Erythroblast (primary cell): ENCODE data around the gene LEFTY1.
A peak's percentile ranks its signal among the peaks of the same experiment; 100 is the strongest.

Experiments
- DNase-seq, 2 experiments: peaks; one replicate each; lab custom pipeline; 2025; lab: John Stamatoyannopoulos, UW
- GATA1 ChIP-seq: IDR thresholded peaks from 2 replicates; pipeline ENCODE4 v1.6.1; 2011; ENCODE audit warnings: low read depth, mild to moderate bottlenecking, control low read depth, low read length, moderate library complexity
- POLR2A ChIP-seq: IDR thresholded peaks from 2 replicates; pipeline ENCODE4 v1.6.1; 2011; ENCODE audit warnings: mild to moderate bottlenecking, low read length

LEFTY1 gene

DNA sequence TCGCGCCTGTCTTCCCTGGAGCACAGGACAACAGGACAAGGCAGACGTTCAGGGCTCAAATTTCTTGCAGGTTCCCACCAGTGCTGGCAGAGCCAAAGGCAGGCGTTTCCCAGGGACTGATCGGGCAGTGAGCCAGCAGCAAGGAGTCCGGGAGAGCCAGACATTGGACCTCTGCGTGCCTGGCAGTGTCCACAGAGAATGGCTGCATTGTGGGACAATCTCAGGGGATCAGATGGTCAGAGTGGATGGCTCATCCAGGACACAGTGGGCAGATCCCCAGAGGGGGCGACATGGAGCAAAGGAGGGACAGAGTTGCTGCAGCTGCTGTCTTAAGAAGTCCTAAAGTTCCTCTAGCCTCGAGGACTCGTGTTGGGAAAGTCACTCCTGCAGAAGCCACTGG lies 11.4 kb downstream of the LEFTY1 start:
- peak; percentile 33 to 58 for DNase-seq
- TF ChIP-seq GATA1 (no peak), POLR2A (no peak)

DNA sequence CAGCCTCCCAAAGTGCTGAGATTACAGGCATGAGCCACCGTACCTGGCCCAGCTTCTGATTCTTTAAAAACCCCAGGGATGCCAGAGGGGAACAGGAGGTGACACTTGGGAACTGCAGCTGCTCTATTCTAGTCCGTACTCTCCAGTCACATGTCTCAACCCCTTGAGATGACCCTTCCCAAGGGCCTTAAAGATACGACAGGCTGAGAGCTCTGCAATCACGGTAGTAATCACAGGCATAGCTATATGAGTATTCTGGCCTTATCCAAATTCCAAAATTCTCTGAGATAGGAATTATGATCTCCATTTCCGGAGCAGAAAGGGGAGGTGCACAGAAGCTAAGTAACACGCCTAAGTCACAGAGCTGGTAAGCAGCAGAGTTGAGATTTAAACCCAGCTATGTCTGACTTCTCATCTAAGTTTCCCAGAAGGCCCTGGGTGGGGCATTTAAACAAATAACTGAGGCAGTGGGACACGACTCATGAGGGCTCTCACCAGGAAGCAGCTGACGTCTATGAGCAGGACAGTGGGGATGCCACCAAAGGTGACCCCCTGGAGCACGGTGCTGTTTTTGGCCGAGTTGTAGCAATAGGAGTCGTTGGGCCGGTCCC lies 11.9 kb downstream of the LEFTY1 start:
- no peak for TF ChIP-seq GATA1
- TF ChIP-seq POLR2A, result no peak
- DNase-seq, result no peak

DNA sequence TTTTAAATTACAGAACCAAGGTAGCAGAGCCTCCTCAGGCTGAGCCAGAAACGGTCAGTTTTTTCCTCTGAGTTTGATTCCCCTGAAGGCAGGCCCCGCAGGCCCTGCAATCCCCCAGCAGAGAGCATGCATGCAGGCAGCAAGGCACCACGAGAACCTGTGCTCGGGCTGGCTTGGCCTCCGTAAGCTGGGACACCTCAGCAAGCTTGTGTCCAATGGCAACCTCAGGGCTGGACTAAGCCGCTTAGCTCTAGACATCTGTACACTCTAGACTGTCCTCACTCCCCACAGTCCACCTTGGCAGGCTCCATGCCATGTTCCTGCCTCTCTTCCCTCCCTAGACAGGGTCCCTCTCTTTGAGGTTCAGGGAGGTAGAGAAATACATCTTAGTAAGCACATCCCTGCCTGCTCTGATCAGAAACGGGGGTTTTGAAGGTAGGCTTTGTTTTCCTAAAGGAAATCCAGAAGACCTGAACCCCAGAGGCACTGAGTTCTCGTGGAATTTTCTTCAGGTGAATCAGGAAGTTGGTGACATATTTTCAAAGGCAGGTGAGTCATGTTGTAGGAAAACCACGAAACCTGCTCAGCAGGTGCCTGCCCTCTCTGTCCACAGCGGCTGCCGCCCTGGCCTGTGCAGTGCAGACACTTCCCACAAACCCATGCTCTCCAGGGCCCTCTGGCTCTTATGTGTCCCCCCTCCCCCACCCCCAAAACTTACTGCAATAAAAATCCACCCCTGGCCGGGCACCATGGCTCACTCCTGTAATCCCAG lies 13.7 kb downstream of the LEFTY1 start:
- TF ChIP-seq GATA1 (no peak), POLR2A (no peak)
- no peak for DNase-seq

DNA sequence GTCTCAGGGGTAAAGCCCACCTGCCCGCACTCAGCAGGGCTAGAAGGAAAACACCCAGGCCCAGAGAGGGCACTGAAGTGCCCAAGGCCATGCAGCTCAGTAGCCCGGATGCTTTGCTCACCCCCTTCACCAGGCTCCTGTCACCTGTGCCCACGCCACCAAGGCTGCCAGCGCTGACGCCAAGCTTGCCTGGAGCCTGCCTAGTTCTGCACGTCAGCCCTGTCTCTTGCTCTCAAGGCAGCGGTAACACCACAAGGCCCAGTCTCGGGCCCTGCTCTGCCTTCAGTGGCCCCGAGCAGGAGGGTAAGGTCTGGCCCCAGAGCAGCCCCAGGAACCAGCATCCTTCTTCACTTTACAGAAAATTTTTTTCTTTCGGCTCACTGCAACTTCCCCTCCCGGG lies 14.5 kb downstream of the LEFTY1 start:
- TF ChIP-seq POLR2A, result no peak
- TF ChIP-seq GATA1, result no peak

DNA sequence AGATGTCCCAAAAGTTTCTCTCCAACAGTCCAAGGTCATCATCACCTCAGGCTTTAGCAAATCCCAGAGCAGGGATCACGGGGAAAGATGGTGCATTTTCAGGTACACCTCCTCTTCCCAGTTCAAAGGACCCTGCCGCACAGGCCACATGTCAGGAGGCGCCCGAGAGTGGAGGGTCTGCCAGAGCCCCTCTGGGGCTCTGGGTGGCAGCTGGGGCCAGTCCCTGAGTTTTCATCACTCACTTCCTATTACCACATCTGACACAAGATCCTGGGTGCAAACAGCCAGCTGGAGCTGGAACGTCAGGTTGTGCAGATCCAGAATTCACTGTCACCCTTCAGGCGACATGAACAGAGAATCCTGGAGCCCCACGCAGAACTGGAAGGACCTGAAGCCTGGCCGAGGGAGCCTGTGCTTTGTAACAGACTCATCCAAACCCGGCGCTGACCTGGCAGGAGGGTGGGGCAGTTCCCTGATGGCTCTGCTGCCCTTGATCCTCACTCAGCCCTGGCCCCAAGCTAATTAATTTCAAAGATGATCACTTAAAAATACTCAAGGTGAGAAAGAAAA lies 15.6 kb downstream of the LEFTY1 start:
- no peak for DNase-seq

More for the DNA sequence above, 14.5 kb downstream of the LEFTY1 start:
- no peak for DNase-seq

DNA sequence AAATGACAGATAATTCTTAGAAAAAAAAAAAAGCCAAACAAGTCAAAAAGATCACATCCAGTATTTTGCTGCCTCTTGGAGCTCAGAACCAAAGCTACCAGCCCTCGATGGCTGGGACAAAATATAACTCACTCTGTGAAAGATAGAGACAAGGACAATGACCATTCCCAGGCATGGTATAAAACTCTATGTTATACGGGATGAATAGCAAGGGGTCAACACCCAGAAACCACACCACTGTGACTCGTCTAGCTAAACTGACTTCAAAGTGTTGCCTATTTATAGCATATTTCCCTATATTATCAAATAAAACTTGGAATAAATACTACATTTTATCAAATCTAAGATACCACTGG lies 16.9 kb downstream of the LEFTY1 start:
- DNase-seq, result no peak
- TF ChIP-seq GATA1, result no peak
- TF ChIP-seq POLR2A, result no peak

More for the DNA sequence above, 15.6 kb downstream of the LEFTY1 start:
- TF ChIP-seq GATA1, result no peak
- TF ChIP-seq POLR2A, result no peak

DNA sequence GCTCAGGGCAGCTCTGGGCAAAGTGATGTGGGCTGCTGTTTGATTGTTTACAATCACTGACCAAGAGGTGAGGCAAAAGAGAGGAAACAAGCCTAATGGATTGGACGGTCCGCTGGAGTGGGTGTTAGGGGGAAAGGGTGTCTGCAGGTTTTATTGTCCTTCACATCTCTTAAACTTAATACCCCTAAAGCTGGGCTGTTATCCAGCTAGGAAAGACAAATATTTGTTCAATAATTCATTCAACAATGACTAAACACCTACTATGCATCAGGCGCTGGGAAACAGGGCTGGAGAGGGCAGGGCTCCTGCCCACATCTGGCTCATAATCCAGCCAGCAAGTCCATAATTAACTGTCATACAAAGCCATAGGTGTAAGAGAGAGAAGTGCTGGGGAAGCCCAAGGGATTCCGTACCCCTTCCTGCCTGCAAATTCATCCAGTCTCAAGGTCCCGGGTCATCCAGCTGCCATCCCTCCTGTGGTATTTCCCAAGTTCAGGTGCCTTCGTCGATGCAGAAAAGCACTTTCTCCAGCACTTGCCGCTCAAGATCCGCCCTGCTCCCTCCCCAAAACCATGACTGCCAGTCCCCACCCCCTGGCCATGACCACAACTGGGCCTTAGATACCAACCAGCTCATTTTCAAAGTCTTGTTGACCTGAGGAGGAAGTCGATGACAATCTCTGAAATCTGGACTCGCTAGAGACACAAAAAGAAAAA lies 17.4 kb downstream of the LEFTY1 start:
- no peak for DNase-seq
- no peak for TF ChIP-seq POLR2A
- TF ChIP-seq GATA1, result no peak

DNA sequence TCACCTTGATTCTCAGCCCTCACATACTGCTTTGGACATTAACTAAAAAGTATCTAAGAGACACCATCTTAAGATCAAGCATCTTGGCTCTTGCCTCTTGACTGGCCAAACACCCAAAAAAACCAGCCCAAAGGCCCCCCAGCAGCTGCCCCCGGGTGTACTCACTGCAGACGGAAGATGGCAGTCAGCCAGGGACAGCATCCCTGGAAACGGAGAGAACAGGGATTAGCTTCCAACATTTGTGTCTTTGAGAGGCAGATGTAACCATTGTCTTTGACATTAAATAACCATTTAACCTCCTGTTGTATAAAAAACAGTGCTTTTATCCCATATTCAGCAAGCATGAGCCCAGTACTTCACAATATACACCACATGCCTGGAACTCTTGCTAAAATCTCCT lies 18.0 kb downstream of the LEFTY1 start:
- TF ChIP-seq GATA1 (no peak), POLR2A (no peak)
- no peak for DNase-seq

DNA sequence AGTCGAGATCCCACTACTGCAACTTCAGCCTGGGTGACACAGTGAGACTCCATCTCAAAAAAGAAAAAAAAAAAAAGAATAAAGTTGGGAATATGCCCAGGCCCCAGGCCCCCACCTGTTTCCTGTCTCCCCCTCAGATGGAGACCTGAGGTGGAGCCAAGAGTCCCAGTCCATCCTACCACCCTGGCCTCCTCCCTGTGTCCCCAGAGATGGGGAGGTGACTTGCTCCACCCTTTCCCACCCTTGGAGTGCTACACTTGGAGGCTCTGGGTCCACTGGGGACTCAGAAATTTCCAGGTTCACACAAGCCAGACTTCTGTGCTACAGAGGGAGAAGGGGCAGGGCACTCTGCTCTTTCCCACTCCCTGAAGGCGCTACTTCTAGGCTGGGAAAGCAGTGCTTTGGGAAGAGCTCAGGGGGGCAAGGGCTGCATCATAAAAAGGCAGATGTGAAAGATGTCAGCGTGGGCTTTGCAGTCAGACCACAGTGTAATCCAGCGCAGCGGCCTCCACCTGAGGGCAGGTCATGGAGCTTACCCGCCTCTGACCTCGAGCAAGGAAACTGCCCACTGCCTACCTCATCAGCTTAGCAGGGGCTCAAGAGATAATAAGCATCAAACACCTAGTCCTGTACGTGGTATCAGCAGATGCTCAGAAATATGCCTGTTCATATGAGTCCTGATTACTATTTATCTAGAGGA lies 20.2 kb downstream of the LEFTY1 start:
- TF ChIP-seq GATA1 (no peak), POLR2A (no peak)
- no peak for DNase-seq

DNA sequence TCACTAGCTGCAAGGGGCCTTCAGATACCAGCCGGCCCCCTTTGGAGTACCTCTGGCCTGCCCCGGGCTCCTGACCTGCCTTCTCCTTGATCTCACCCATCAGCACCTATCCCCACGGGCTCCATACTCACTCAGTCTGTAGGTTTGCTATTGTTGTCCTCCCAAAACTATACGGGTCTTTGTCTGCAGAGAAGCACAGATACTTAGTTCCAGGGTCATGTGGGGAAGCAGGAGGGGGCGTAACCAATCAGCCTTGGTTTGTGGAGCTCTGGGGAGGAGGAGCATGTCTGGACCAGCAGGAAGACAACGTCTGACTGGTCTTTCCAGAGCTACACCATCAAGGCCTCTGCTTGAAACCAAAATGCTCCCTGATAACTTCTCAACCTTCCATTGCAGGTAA lies 22.0 kb downstream of the LEFTY1 start:
- no peak for DNase-seq
- TF ChIP-seq GATA1 (no peak), POLR2A (no peak)

DNA sequence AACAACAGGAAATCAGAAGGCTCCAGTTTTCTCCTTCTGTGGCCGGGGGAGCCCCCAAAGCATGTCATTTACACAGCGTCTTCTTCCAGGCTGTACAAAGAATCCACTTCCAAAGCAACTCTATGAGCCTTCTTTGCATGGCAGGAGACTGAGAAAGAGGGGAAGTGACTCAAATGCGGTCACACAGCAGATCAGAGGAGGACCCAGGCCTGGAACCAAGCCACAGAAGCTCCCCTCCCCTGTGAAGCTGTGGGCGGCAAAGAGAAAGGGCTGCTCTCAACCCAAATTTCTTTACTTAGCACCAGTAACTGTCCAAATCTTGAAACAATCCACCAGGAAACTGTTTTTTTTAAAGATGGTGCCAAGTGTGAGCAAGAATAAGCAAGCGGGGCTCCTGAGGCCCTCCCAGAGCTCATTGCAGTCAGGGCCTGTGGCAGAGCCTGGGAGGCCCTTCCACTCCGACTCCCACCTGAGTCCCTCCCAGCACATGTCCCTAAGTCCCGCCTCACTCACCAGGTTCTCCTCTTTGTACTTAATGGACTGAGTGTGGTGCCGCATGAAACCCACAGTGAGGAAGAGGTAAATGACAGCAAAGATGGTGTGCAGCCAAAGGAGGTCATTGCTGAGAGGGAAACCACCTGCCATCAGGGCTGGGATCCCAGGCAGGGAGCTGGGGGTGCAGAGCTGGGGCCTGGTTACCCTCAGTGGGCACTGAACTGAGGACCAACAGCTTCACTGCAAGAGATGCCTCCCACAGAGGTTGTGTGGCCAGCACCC lies 22.7 kb downstream of the LEFTY1 start:
- DNase-seq, result no peak
- TF ChIP-seq GATA1, result no peak
- no peak for TF ChIP-seq POLR2A

DNA sequence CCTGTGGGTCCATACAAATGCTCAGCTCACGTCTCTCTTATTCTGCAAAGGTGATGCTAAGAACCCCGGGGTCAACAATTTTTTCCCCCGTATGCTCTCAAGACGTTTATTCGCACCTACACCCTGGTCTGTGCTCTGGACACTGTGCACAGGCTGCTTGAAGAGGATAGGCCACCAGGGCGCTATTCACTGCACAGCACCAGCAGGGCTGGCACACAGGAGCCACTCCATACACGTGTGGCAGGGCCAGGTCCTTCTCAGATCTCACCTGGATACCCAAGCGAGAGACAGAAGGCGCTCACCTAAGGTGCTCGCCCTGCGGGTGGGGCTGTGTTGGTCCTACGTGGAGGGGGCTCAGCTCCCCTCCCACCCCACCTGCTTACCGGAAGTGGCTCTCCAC lies 23.4 kb downstream of the LEFTY1 start:
- TF ChIP-seq POLR2A (no peak), GATA1 (no peak)

DNA sequence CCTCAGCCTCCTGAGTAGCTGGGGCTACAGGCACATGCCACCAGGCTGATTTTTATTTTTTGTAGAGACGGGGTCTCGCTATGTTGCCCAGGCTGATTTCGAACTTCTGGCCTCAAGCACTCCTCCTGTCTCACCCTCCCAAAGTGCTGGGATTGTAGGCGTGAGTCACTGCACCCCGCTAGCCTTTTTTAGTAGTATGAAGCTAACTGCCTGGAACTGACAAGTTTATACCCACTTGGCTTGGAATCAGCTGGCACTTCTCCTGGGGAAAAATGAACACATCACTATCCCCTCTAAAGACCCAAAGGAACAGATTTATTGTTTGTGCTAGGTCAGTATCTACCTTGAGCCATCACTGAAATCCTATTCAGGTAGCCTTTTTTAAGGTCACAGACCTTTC lies 25.8 kb downstream of the LEFTY1 start:
- DNase-seq, result no peak
- no peak for TF ChIP-seq GATA1
- TF ChIP-seq POLR2A, result no peak

More for the DNA sequence above, 23.4 kb downstream of the LEFTY1 start:
- no peak for DNase-seq

DNA sequence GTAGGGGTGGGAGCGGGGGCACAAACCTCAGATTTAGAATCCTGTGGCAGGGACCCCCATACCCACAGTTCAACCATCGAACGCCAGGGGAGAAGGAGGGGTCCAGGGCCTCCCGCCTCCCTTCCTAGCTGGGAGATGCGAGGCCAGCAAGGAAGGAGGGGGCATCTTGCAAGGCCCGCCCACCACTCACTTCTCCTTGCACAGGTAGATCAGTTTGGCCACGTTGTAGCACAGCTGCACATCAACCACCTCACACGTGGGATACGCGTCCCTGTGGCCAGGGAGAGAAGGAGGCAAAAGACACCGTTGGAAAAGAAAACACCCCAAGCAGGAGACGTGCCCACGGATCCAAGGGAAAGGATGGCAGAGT lies 26.4 kb downstream of the LEFTY1 start:
- DNase-seq, result no peak

More for the DNA sequence above, 26.4 kb downstream of the LEFTY1 start:
- TF ChIP-seq POLR2A (no peak), GATA1 (no peak)
